Measurements from ENCODE around the gene ADAMTS16. TPM values are rescaled to one million over a fixed set of nuclear protein-coding genes. Genes with fewer than 3 reads are reported as not detected.
A peak's percentile ranks its signal among the peaks of the same experiment; 100 is the strongest.

ADAMTS16 gene
- total RNA-seq, 1 donor from 2014 or later, result 5.7 TPM

GRCh38 chr5:5199495-5199894, 59.4 kb downstream of the ADAMTS16 start:
- no peak overlapping the region for H3K27ac ChIP-seq (ENCODE audit: low read depth, low read length)
- H3K4me3 ChIP-seq (ENCODE audit: low read length in 3 of 3), result no peak overlapping the region
- no peaks in the 10 kb centered on the region for H3K4me1 ChIP-seq (ENCODE audit: control insufficient read depth in 3 of 3, insufficient read depth in 3 of 3, low read length in 3 of 3)
- no peaks in the 10 kb centered on the region for H3K27me3 ChIP-seq (ENCODE audit: control insufficient read depth in 3 of 3, insufficient read depth in 3 of 3, low read length in 3 of 3)
- no peaks in the 10 kb centered on the region for H3K9me3 ChIP-seq (ENCODE audit: control insufficient read depth in 3 of 3, low read length in 3 of 3)
- H3K36me3 ChIP-seq (ENCODE audit: control insufficient read depth in 3 of 3, insufficient read depth in 3 of 3, low read length in 3 of 3), result no peaks in the 10 kb centered on the region
- no peak overlapping the region for H3K9ac ChIP-seq (ENCODE audit: low read depth in 1 of 3, low read length in 3 of 3)

- Histone ChIP-seq H3K4me1 (ENCODE audit: control insufficient read depth in 3 of 3, insufficient read depth in 3 of 3, low read length in 3 of 3) (no peaks in the 10 kb centered on the region), H3K9me3 (ENCODE audit: control insufficient read depth in 3 of 3, low read length in 3 of 3) (no peaks in the 10 kb centered on the region), H3K4me3 (ENCODE audit: low read length in 3 of 3) (no peak overlapping the region), H3K27me3 (ENCODE audit: control insufficient read depth in 3 of 3, insufficient read depth in 3 of 3, low read length in 3 of 3) (no peaks in the 10 kb centered on the region), H3K36me3 (ENCODE audit: control insufficient read depth in 3 of 3, insufficient read depth in 3 of 3, low read length in 3 of 3) (no peaks in the 10 kb centered on the region), H3K9ac (ENCODE audit: low read depth in 1 of 3, low read length in 3 of 3) (no peak overlapping the region), H3K27ac (ENCODE audit: low read depth, low read length) (no peak overlapping the region)
These were observed 60.0 kb downstream of the ADAMTS16 start for GRCh38 chr5:5200133-5200532.

- Histone ChIP-seq H3K36me3 (ENCODE audit: control insufficient read depth in 3 of 3, insufficient read depth in 3 of 3, low read length in 3 of 3) (no peaks in the 10 kb centered on the region), H3K27ac (ENCODE audit: low read depth, low read length) (no peak overlapping the region), H3K4me1 (ENCODE audit: control insufficient read depth in 3 of 3, insufficient read depth in 3 of 3, low read length in 3 of 3) (no peaks in the 10 kb centered on the region), H3K27me3 (ENCODE audit: control insufficient read depth in 3 of 3, insufficient read depth in 3 of 3, low read length in 3 of 3) (no peaks in the 10 kb centered on the region), H3K9ac (ENCODE audit: low read depth in 1 of 3, low read length in 3 of 3) (no peak overlapping the region), H3K4me3 (ENCODE audit: low read length in 3 of 3) (no peak overlapping the region), H3K9me3 (ENCODE audit: control insufficient read depth in 3 of 3, low read length in 3 of 3) (no peaks in the 10 kb centered on the region)
These were observed 62.2 kb downstream of the ADAMTS16 start for GRCh38 chr5:5202321-5202720.

GRCh38 chr5:5203451-5203850, 63.3 kb downstream of the ADAMTS16 start:
- H3K9ac ChIP-seq (ENCODE audit: low read depth in 1 of 3, low read length in 3 of 3), result no peak overlapping the region
- no peaks in the 10 kb centered on the region for H3K27me3 ChIP-seq (ENCODE audit: control insufficient read depth in 3 of 3, insufficient read depth in 3 of 3, low read length in 3 of 3)
- no peaks in the 10 kb centered on the region for H3K9me3 ChIP-seq (ENCODE audit: control insufficient read depth in 3 of 3, low read length in 3 of 3)
- H3K36me3 ChIP-seq (ENCODE audit: control insufficient read depth in 3 of 3, insufficient read depth in 3 of 3, low read length in 3 of 3), result no peaks in the 10 kb centered on the region
- no peak overlapping the region for H3K27ac ChIP-seq (ENCODE audit: low read depth, low read length)
- H3K4me1 ChIP-seq (ENCODE audit: control insufficient read depth in 3 of 3, insufficient read depth in 3 of 3, low read length in 3 of 3), result no peaks in the 10 kb centered on the region
- H3K4me3 ChIP-seq (ENCODE audit: low read length in 3 of 3), result no peak overlapping the region

- Histone ChIP-seq H3K4me3 (ENCODE audit: low read length in 3 of 3) (no peak overlapping the region), H3K27ac (ENCODE audit: low read depth, low read length) (no peak overlapping the region), H3K9me3 (ENCODE audit: control insufficient read depth in 3 of 3, low read length in 3 of 3) (no peaks in the 10 kb centered on the region), H3K9ac (ENCODE audit: low read depth in 1 of 3, low read length in 3 of 3) (no peak overlapping the region), H3K27me3 (ENCODE audit: control insufficient read depth in 3 of 3, insufficient read depth in 3 of 3, low read length in 3 of 3) (no peaks in the 10 kb centered on the region), H3K4me1 (ENCODE audit: control insufficient read depth in 3 of 3, insufficient read depth in 3 of 3, low read length in 3 of 3) (peaks cover 0 to 5% (median 0%) of the 10 kb centered on the region in 3 donors), H3K36me3 (ENCODE audit: control insufficient read depth in 3 of 3, insufficient read depth in 3 of 3, low read length in 3 of 3) (no peaks in the 10 kb centered on the region)
These were observed 67.7 kb downstream of the ADAMTS16 start for GRCh38 chr5:5207828-5208227.

- Histone ChIP-seq H3K9me3 (ENCODE audit: control insufficient read depth in 3 of 3, low read length in 3 of 3) (no peaks in the 10 kb centered on the region), H3K4me3 (ENCODE audit: low read length in 3 of 3) (peak overlapping the region in 2 of 3 donors; percentile 0 to 55)
These were observed 69.0 kb downstream of the ADAMTS16 start for GRCh38 chr5:5209089-5209488.

GRCh38 chr5:5209510-5210286, 69.6 kb downstream of the ADAMTS16 start:
- Histone ChIP-seq H3K9me3 (ENCODE audit: control insufficient read depth in 3 of 3, low read length in 3 of 3) (no peaks in the 10 kb centered on the region), H3K36me3 (ENCODE audit: control insufficient read depth in 3 of 3, insufficient read depth in 3 of 3, low read length in 3 of 3) (no peaks in the 10 kb centered on the region), H3K4me1 (ENCODE audit: control insufficient read depth in 3 of 3, insufficient read depth in 3 of 3, low read length in 3 of 3) (peaks cover 0 to 5% (median 0%) of the 10 kb centered on the region in 3 donors), H3K27ac (ENCODE audit: low read depth, low read length) (peak overlapping the region; percentile 37), H3K4me3 (ENCODE audit: low read length in 3 of 3) (peak overlapping the region in 2 of 3 donors; percentile 0 to 55), H3K27me3 (ENCODE audit: control insufficient read depth in 3 of 3, insufficient read depth in 3 of 3, low read length in 3 of 3) (no peaks in the 10 kb centered on the region), H3K9ac (ENCODE audit: low read depth in 1 of 3, low read length in 3 of 3) (peak overlapping the region in 2 of 3 donors; percentile 25 to 52)

More at GRCh38 chr5:5209089-5209488, 69.0 kb downstream of the ADAMTS16 start:
- Histone ChIP-seq H3K4me1 (ENCODE audit: control insufficient read depth in 3 of 3, insufficient read depth in 3 of 3, low read length in 3 of 3) (peaks cover 0 to 5% (median 0%) of the 10 kb centered on the region in 3 donors), H3K27me3 (ENCODE audit: control insufficient read depth in 3 of 3, insufficient read depth in 3 of 3, low read length in 3 of 3) (no peaks in the 10 kb centered on the region), H3K27ac (ENCODE audit: low read depth, low read length) (peak overlapping the region; percentile 37), H3K36me3 (ENCODE audit: control insufficient read depth in 3 of 3, insufficient read depth in 3 of 3, low read length in 3 of 3) (no peaks in the 10 kb centered on the region), H3K9ac (ENCODE audit: low read depth in 1 of 3, low read length in 3 of 3) (peak overlapping the region in 1 of 3 donors; percentile 52)

GRCh38 chr5:5217371-5217770, 77.2 kb downstream of the ADAMTS16 start:
- Histone ChIP-seq H3K9ac (ENCODE audit: low read depth in 1 of 3, low read length in 3 of 3) (no peak overlapping the region), H3K4me3 (ENCODE audit: low read length in 3 of 3) (peak overlapping the region in 1 of 3 donors; percentile 9), H3K36me3 (ENCODE audit: control insufficient read depth in 3 of 3, insufficient read depth in 3 of 3, low read length in 3 of 3) (no peaks in the 10 kb centered on the region), H3K27ac (ENCODE audit: low read depth, low read length) (no peak overlapping the region), H3K4me1 (ENCODE audit: control insufficient read depth in 3 of 3, insufficient read depth in 3 of 3, low read length in 3 of 3) (peaks cover 10 to 20% (median 12%) of the 10 kb centered on the region in 3 donors), H3K9me3 (ENCODE audit: control insufficient read depth in 3 of 3, low read length in 3 of 3) (no peaks in the 10 kb centered on the region), H3K27me3 (ENCODE audit: control insufficient read depth in 3 of 3, insufficient read depth in 3 of 3, low read length in 3 of 3) (no peaks in the 10 kb centered on the region)

- Histone ChIP-seq H3K27ac (ENCODE audit: low read depth, low read length) (no peak overlapping the region), H3K9me3 (ENCODE audit: control insufficient read depth in 3 of 3, low read length in 3 of 3) (no peaks in the 10 kb centered on the region), H3K9ac (ENCODE audit: low read depth in 1 of 3, low read length in 3 of 3) (no peak overlapping the region), H3K4me1 (ENCODE audit: control insufficient read depth in 3 of 3, insufficient read depth in 3 of 3, low read length in 3 of 3) (peaks cover 10 to 20% (median 12%) of the 10 kb centered on the region in 3 donors), H3K4me3 (ENCODE audit: low read length in 3 of 3) (no peak overlapping the region), H3K36me3 (ENCODE audit: control insufficient read depth in 3 of 3, insufficient read depth in 3 of 3, low read length in 3 of 3) (no peaks in the 10 kb centered on the region), H3K27me3 (ENCODE audit: control insufficient read depth in 3 of 3, insufficient read depth in 3 of 3, low read length in 3 of 3) (no peaks in the 10 kb centered on the region)
These were observed 78.3 kb downstream of the ADAMTS16 start for GRCh38 chr5:5218396-5218795.

GRCh38 chr5:5219541-5219940, 79.4 kb downstream of the ADAMTS16 start:
- H3K27ac ChIP-seq (ENCODE audit: low read depth, low read length), result no peak overlapping the region
- H3K9ac ChIP-seq (ENCODE audit: low read depth in 1 of 3, low read length in 3 of 3), result no peak overlapping the region
- H3K27me3 ChIP-seq (ENCODE audit: control insufficient read depth in 3 of 3, insufficient read depth in 3 of 3, low read length in 3 of 3), result no peaks in the 10 kb centered on the region
- H3K9me3 ChIP-seq (ENCODE audit: control insufficient read depth in 3 of 3, low read length in 3 of 3), result no peaks in the 10 kb centered on the region
- no peak overlapping the region for H3K4me3 ChIP-seq (ENCODE audit: low read length in 3 of 3)
- H3K4me1 ChIP-seq (ENCODE audit: control insufficient read depth in 3 of 3, insufficient read depth in 3 of 3, low read length in 3 of 3), result peaks cover 10 to 20% (median 12%) of the 10 kb centered on the region in 3 donors
- no peaks in the 10 kb centered on the region for H3K36me3 ChIP-seq (ENCODE audit: control insufficient read depth in 3 of 3, insufficient read depth in 3 of 3, low read length in 3 of 3)

Data from skeletal muscle tissue (tissue), 4 donors.